Astrocyte (in vitro differentiated cells and primary cell): ENCODE results near the gene IL10RB. TPM values are rescaled to one million over a fixed set of nuclear protein-coding genes. Genes with fewer than 3 reads are reported as not detected.

ENCODE experiments used
- DNase-seq: peaks from one replicate; pipeline ENCODE4 v3.0.0-alpha.2; 2010; ENCODE audit warnings: low read depth
- FAIRE-seq: peaks from 2 replicates; lab custom pipeline; 2011; peaks lifted over from hg19 to GRCh38; lab: Jason Lieb, UNC
- H2AFZ ChIP-seq: 2 replicates; pipeline ENCODE4 v1.6.0; 2012; ENCODE audit warnings: low read depth, low read length, inconsistent platforms
- H3K27ac ChIP-seq: 2 replicates; pipeline ENCODE4 v1.5.1; 2011; ENCODE audit warnings: low read depth, low read length, inconsistent platforms
- H3K27me3 ChIP-seq: 2 replicates; pipeline ENCODE4 v1.6.0; 2011; ENCODE audit warnings: low read length, inconsistent platforms; ENCODE audit not compliant: insufficient read depth
- H3K36me3 ChIP-seq: 2 replicates; pipeline ENCODE4 v1.5.1; 2011; ENCODE audit warnings: low read length, inconsistent platforms; ENCODE audit not compliant: insufficient read depth
- H3K4me1 ChIP-seq: 2 replicates; pipeline ENCODE4 v1.5.1; 2011; ENCODE audit warnings: low read length, inconsistent platforms; ENCODE audit not compliant: insufficient read depth
- H3K4me2 ChIP-seq: 2 replicates; pipeline ENCODE4 v1.6.0; 2012; ENCODE audit warnings: low read length, inconsistent platforms
- H3K4me3 ChIP-seq: 2 replicates; pipeline ENCODE4 v1.5.1; 2011; ENCODE audit warnings: low read depth, mild to moderate bottlenecking, low read length, inconsistent platforms; ENCODE audit not compliant: insufficient read depth
- H3K79me2 ChIP-seq: 2 replicates; pipeline ENCODE4 v1.6.0; 2012; ENCODE audit warnings: mild to moderate bottlenecking, low read length, inconsistent platforms; ENCODE audit not compliant: insufficient read depth
- H3K9ac ChIP-seq: 2 replicates; pipeline ENCODE4 v1.6.0; 2012; ENCODE audit warnings: mild to moderate bottlenecking, low read length, inconsistent platforms
- H3K9me3 ChIP-seq: 2 replicates; pipeline ENCODE4 v1.5.1; 2012; ENCODE audit warnings: low read depth, mild to moderate bottlenecking, low read length, inconsistent platforms; ENCODE audit not compliant: insufficient read depth
- H4K20me1 ChIP-seq: 2 replicates; pipeline ENCODE4 v1.6.0; 2012; ENCODE audit warnings: low read length, inconsistent platforms; ENCODE audit not compliant: insufficient read depth
- H3K27ac Mint-ChIP-seq: one replicate; pipeline ENCODE4 v1.8.0; 2021; ENCODE audit warnings: mild to moderate bottlenecking, mixed read lengths; ENCODE audit not compliant: unreplicated experiment
- H3K27me3 Mint-ChIP-seq: one replicate; pipeline ENCODE4 v1.8.0; 2021; ENCODE audit warnings: low read depth, mixed read lengths; ENCODE audit not compliant: unreplicated experiment
- H3K36me3 Mint-ChIP-seq: one replicate; pipeline ENCODE4 v1.8.0; 2021; ENCODE audit warnings: low read depth, mixed read lengths; ENCODE audit not compliant: unreplicated experiment
- H3K4me1 Mint-ChIP-seq: one replicate; pipeline ENCODE4 v1.8.0; 2021; ENCODE audit warnings: low read depth, mixed read lengths; ENCODE audit not compliant: unreplicated experiment
- H3K4me3 Mint-ChIP-seq: one replicate; pipeline ENCODE4 v1.8.0; 2021; ENCODE audit warnings: mild to moderate bottlenecking, moderate library complexity, mixed read lengths; ENCODE audit not compliant: unreplicated experiment
- H3K9me3 Mint-ChIP-seq: one replicate; pipeline ENCODE4 v1.8.0; 2021; ENCODE audit warnings: mild to moderate bottlenecking, mixed read lengths; ENCODE audit not compliant: unreplicated experiment
- CTCF ChIP-seq: IDR thresholded peaks from 2 replicates; pipeline ENCODE4 v1.5.1; 2011; ENCODE audit warnings: low read depth, mild to moderate bottlenecking, inconsistent platforms, low read length, moderate library complexity; ENCODE audit not compliant: insufficient read depth
- EZH2 ChIP-seq: IDR thresholded peaks from 2 replicates; pipeline ENCODE4 v1.6.1; 2012; ENCODE audit warnings: mild to moderate bottlenecking, low read length, inconsistent platforms; ENCODE audit not compliant: insufficient read depth
- total RNA-seq: library from RNA; stranded (reverse); gene quantifications from 2 replicates; pipeline ENCODE4 v1.2.1, GENCODE V29; 2021

Gene IL10RB
- total RNA-seq, 1 donor from 2014 or later = 14.0 TPM

GRCh38 chr21:33339918-33340317 is 73.8 kb downstream of the IL10RB start:
- no peaks in the 10 kb centered on the region for H3K9me3 Mint-ChIP-seq
- H3K36me3 ChIP-seq = peaks cover 13% of the 10 kb centered on the region
- no peaks in the 10 kb centered on the region for H3K27me3 ChIP-seq
- no peak overlapping the region for H3K9ac ChIP-seq
- no peak overlapping the region for H3K27ac ChIP-seq
- H3K9me3 ChIP-seq = no peaks in the 10 kb centered on the region
- no peak overlapping the region for H3K4me2 ChIP-seq
- H2AFZ ChIP-seq = no peak overlapping the region
- H3K79me2 ChIP-seq = peaks cover 2% of the 10 kb centered on the region
- H3K36me3 Mint-ChIP-seq = peaks cover 12% of the 10 kb centered on the region
- no peak overlapping the region for H3K27ac Mint-ChIP-seq
- no peaks in the 10 kb centered on the region for H3K27me3 Mint-ChIP-seq
- DNase-seq (no peak), FAIRE-seq (no peak)
- no peak overlapping the region for H3K4me3 ChIP-seq
- H3K4me3 Mint-ChIP-seq = no peak overlapping the region
- TF ChIP-seq CTCF = no peak
- no peak for TF ChIP-seq EZH2
- no peaks in the 10 kb centered on the region for H3K4me1 Mint-ChIP-seq
- no peaks in the 10 kb centered on the region for H3K4me1 ChIP-seq
- H4K20me1 ChIP-seq = peaks cover 10% of the 10 kb centered on the region

- no peak for FAIRE-seq
- Histone ChIP-seq H3K27me3 (no peaks in the 10 kb centered on the region), H3K9me3 (no peaks in the 10 kb centered on the region), H3K79me2 (no peaks in the 10 kb centered on the region), H3K27ac (no peak overlapping the region), H3K4me3 (no peak overlapping the region), H3K9ac (no peak overlapping the region), H3K4me1 (no peaks in the 10 kb centered on the region), H2AFZ (no peak overlapping the region), H4K20me1 (peaks cover 6% of the 10 kb centered on the region), H3K36me3 (peaks cover 14% of the 10 kb centered on the region), H3K4me2 (no peak overlapping the region)
- no peak for DNase-seq
- TF ChIP-seq CTCF = no peak
- TF ChIP-seq EZH2 = no peak
- H3K27me3 Mint-ChIP-seq = no peaks in the 10 kb centered on the region
- H3K9me3 Mint-ChIP-seq = no peaks in the 10 kb centered on the region
- no peaks in the 10 kb centered on the region for H3K4me1 Mint-ChIP-seq
- H3K27ac Mint-ChIP-seq = no peak overlapping the region
- H3K4me3 Mint-ChIP-seq = no peak overlapping the region
- peaks cover 17% of the 10 kb centered on the region for H3K36me3 Mint-ChIP-seq
Measured at GRCh38 chr21:33345751-33346238, 79.6 kb downstream of the IL10RB start.

Other genes starting within 250 kb of the IL10RB start
- gene OLIG2, start 240.4 kb upstream of the IL10RB start, total RNA-seq = 2.5 and 2.6 TPM in 2 replicates
- gene OLIG1, start 196.2 kb upstream of the IL10RB start, total RNA-seq = not detected in 2 replicates
- 23.3 and 26.7 TPM in 2 replicates for gene IFNAR2, start 36.4 kb upstream of the IL10RB start, total RNA-seq
- 42.9 and 44.0 TPM in 2 replicates for gene IFNAR1, start 58.6 kb downstream of the IL10RB start, total RNA-seq
- gene IFNGR2, start 137.0 kb downstream of the IL10RB start, total RNA-seq = 58.9 and 69.9 TPM in 2 replicates
- 23.1 and 29.7 TPM in 2 replicates for gene TMEM50B, start 213.6 kb downstream of the IL10RB start, total RNA-seq
- 2.1 and 2.4 TPM in 2 replicates for gene DNAJC28, start 225.3 kb downstream of the IL10RB start, total RNA-seq